ENCODE measurements around the gene S100A8.

Gene S100A8

GRCh38 chr1:153345187-153346076 lies 45.4 kb downstream of the S100A8 start:
- no peak for DNase-seq

- DNase-seq, result no peak
These were observed 46.2 kb downstream of the S100A8 start for GRCh38 chr1:153344718-153345025.

GRCh38 chr1:153343811-153344717 lies 46.8 kb downstream of the S100A8 start:
- no peak for DNase-seq

GRCh38 chr1:153343040-153343681 lies 47.7 kb downstream of the S100A8 start:
- DNase-seq, result no peak

- DNase-seq, result no peak
These were observed 48.7 kb downstream of the S100A8 start for GRCh38 chr1:153342178-153342577.

GRCh38 chr1:153341431-153341934 lies 49.4 kb downstream of the S100A8 start:
- no peak for DNase-seq

- DNase-seq, result no peak
These were observed 50.5 kb downstream of the S100A8 start for GRCh38 chr1:153340356-153340755.

Measured in NCI-H510A (cell line).